GM03348 (cell line): ENCODE data around the gene GABRB1.
"Not testable (repeated sequence)": the region's sequence is repeated elsewhere in the genome, so short reads cannot be mapped to it uniquely, and the experiment has no call there.

ENCODE experiments used
- DNase-seq: peaks from one replicate; pipeline ENCODE4 v3.0.0; 2012; ENCODE audit warnings: low spot score

Gene GABRB1

DNA sequence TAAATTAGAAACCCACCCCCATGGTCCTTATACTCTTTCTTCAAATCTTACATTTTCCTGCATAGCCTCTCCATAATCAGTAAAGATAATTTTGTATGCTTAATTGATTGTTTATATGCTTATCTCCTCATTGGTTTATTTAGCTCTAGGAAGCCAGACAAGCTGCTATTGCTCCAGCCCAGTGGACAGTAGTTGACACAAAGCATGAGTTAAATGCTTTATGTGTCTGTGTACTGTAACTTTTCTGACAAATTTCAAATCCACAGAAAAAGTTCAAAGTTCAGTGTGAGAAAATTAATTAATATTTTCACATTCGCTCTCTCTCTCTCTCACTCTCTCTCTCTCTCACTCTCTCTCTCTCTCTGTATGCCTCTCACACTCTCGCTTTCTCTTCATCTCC, 181.7 kb downstream of the GABRB1 start:
- no peak for DNase-seq

DNA sequence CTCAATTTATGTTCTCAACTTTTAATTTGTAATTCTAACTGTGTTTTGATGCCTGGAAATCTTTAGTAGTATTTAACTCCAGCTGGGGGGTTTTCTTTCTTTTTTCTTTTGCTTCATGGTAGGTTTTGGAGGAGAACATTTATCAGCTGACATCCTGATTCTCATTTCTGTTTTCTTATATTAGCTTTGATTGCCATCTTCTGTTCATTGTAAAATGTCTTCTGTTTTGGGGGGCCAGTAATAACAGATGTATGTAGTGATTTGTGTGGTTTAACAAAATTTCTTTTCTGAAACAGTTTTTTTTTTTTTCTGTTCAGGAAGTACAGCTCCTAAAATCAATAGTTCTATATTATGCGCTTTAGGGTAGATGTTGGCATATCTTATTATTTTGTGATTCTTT, 182.2 kb downstream of the GABRB1 start:
- no peak for DNase-seq

DNA sequence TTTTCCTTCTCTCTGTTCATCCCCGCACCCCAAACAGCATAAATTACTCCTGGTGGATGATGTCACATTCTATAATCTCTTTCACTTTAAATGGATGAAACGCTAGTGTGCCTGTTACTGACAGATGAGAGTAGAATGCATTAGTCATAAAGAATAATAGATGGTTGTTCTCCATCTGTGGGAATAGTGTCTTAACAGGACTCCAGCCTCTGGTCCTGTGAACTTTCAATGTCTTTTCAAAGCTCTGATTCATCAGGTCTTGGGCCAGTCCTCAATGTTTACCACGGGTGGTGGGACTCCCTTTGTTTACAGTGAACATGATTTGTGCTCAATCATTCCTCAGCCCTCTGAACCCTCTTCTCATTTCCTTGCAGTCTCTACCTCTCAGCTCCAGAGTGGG, 182.6 kb downstream of the GABRB1 start:
- DNase-seq: peak; percentile 24

DNA sequence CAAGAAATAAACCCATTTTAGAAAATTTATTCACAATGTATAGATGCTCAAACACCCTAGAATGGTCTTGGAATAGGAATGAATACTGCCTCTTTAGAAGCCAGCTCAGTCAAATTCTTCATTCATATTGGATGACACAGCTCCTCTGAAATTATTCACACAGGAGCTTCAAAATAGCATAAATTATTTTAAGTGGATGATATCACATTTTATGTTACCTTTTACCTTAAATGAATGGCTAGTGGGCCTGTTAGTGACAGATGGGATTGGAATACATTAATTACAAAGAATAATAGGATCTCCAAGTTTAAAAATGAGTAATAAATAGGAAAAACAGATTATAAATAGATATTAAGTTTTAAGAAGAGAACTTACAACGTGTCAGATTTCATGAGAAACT, 184.4 kb downstream of the GABRB1 start:
- no peak for DNase-seq

DNA sequence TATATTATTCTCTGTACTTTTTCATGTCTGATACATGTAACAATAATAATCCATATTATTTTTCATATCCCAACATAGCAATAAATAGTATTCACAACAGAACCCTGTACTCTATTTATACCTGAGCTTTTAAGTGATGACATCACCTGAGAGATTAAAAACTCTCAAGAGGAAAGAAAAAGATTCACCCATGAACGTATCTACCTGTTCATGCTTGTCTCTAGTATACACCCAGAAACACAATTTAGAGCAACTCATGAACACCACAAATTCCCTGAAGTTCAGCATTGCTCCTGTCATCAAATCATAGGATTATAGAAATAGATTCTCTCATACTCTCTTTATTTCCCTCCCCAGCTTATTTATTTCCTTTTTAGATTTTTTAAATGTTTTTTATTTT, 185.9 kb downstream of the GABRB1 start:
- no peak for DNase-seq

DNA sequence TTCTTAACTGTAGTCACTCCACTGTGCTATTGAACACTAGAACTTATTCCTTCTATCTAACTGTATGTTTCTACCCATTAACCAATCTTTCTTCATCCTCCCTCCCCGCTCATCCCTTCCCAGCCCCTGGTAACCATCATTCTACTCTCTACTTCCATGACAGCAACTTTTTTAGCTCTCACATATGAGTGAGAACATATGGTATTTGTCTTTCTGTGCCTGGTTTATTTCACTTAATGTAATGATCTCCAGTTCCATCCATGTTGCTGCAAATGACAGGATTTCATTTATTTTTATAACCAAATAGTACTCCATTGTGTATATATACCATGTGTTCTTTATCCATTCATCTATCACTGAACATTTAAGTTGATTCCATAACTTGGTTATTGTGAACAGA, 186.5 kb downstream of the GABRB1 start:
- DNase-seq: no peak

DNA sequence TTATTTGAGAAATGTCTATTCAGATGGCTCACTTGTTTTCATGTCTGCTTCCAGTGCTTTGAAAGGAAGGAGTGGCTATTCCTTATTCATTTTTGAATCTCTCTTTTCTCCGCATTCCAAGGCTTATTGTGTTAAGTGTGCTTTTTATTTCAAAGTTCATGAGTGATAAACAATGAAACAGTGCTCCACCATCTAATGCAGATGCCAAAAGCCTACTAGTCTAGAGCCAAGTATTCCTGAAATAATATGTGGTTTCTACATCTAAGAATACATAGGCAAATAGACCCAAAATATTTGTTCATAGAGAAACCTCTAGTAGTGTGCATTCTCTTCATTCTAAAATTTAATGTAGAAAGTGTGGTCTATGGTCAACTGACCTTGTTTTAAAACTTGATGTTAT, 187.3 kb downstream of the GABRB1 start:
- no peak for DNase-seq

DNA sequence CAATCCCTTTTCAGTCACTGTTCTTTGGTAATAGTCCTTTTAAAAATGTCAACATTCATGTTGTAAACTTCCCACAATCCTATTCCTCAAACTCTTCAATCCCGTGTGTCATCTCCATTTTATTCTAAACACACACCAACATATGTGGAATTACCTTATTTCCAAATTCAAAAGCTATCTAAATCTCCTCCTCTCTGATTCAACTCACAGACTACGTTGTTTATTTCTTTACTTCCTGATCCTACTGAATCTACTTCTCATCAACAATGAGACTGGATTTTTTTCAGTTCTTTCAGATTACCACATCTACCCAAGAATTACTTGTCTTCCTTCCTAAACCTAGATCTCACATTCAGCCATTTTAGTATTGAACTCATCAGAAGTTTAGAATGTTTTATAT, 188.2 kb downstream of the GABRB1 start:
- no peak for DNase-seq

DNA sequence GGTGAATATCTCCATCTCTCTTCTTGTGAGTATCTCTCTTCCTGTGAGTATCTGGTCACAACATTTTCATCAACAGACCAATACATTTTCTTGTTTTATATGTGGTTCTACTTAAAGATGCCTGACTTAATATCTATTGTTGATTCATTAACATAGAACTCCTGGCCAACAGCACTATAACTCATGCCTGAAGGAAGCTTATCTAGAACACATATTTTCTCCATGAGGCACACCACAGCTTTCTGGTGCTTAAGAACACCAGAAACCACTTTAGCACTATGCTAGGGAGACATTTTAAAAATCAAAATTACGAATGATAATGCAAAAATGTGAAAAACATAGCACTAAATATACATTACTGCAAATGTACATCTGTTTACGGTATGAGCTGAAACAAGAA, 190.4 kb downstream of the GABRB1 start:
- DNase-seq: peak; percentile 4

DNA sequence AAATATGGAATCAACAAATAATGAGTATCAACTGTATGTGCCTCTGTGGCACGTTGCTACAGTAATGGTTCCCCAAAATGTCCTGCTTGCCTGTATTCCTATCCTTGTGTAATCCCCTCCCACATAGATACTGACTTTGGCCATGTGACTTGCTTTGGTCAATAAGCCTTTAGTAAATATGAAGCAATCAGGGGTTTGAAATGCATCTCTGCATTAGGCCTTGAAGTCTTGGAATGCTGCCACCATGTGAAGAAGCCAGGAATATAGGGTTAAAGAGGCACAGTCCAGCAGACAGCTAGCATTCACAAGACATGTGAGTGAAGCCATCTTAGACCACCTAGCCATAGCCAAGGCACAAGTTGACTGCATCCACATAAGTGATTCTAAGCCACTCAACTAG, 190.9 kb downstream of the GABRB1 start:
- no peak for DNase-seq

DNA sequence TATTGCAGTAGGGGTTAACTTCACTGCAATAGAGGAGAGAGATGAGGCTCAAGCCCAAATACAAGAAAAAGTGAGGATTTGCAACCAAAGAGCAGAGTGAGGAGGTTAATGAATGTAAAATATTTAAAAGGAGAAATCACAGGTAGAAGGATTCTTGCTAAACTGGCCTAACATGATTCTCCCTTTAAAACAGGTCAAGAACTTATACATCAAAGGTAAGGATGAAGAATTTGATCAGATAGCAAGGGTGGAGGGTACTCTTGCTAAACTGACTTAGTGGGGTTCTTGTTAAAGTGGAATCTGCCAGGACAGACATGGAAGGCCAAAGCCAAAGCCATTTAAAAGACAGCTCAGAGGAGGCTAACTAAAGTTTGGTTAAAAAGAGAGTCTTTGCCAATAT, 193.0 kb downstream of the GABRB1 start:
- no peak for DNase-seq

DNA sequence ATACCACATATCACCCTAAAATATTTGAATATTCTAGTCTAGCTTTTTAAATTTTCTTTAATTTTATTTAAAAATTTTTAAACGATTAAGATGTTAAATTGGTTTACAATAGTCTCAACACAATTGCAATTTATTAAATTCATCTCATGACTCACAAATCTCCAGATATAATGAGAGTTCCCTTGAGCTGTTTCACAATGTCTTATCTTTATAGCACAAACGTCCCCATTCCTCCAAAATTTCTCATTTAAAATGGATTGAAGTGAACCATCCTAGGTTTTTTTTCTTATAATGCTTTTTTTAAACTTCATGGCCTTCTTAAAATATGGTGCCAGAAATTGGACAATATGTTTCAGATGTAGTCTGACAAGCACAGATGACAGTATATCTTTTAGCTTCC, 204.4 kb downstream of the GABRB1 start:
- no peak for DNase-seq

DNA sequence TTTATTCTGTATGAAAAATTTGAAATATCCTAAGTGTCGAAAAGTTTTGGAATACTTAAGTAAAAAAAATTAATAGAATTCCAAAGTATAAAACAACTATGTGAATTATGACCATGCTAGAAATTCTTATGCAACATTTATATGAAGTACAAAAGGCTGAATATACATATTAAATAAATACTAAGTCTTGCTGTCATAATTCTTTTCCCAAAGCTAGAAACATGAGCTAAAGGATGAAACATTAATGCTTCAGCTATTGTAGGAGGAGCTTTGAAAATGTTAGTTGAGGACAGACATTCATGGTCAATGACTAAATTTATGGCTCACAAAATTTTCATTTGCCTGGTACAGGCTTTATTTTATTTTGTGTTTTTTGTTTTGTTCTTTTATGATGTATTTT, 207.3 kb downstream of the GABRB1 start:
- DNase-seq: no peak

DNA sequence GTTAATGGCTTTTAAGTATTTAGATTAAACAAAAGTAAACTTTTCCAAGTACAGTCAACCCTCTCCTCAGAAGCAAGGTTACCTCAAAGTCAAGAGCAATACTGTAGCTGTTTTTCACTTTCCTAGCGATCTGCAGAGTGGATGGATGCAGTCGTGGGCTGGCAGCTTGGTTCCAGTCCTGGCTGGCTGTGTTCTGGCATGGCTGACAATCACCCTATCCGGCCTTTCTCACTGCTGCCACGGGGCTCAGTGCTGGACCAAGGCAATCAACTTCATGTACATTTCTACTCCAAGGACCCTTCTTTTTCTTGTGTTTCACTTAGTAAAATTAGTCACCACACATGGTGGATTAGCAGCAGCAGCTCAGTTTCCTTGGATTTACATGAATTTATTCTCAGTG, 208.3 kb downstream of the GABRB1 start:
- no peak for DNase-seq

DNA sequence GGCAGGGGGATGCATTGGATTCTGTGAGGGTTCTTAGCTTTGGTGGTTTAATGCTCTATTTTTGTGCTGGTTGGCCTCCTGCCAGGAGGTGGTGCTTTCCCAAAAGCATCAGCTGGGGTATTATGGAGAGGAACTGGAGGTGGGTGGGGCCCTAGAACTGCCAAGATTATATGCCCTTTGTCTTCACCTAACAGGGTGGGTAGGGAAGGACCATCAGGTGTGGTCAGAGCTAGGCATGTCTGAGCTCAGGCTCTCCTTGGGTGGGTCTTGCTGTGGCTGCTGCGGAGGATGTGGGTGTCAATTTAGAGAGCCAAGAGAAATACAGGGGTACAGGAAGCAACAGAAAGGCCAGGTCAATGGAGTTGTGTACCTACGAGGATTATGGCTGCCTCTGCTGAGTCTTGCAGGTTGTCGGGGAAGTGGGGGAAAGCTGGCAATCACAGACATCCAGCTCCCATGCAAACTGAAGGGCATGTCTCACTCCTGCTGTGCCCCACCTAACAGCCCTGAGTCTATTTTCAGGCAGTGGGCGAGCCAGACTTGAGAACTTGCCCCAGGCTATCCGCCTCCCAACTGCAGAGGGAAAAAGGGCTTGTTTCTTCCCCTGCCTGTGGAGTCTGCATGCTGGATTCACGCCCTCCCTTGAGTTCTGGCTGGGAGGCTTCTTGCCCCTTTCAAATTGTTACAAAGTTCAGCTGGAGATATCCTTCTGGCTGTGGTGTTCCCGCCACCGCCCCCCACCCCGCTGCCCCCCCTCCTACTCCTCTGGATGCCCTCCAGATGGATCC, 220.2 kb downstream of the GABRB1 start:
- no peak for DNase-seq

DNA sequence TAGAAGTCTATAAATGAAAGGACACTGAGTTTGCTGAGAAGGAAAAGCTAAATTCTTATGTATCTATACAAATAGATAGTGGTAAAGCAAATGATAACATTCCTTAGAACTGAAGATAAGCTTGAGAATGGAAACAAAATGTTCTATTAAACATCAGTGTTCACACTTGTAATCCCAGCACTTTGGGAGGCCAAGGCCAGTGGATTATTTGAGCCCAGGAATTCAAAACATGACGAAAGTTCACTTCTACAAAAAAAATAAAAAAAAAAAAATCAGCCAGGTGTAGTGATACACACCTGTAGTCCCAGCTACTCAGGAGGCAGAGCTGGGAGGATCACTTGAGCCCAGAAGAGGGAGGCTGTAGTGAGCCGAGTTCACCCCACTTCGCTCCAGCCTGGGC, 232.4 kb downstream of the GABRB1 start:
- no peak for DNase-seq

DNA sequence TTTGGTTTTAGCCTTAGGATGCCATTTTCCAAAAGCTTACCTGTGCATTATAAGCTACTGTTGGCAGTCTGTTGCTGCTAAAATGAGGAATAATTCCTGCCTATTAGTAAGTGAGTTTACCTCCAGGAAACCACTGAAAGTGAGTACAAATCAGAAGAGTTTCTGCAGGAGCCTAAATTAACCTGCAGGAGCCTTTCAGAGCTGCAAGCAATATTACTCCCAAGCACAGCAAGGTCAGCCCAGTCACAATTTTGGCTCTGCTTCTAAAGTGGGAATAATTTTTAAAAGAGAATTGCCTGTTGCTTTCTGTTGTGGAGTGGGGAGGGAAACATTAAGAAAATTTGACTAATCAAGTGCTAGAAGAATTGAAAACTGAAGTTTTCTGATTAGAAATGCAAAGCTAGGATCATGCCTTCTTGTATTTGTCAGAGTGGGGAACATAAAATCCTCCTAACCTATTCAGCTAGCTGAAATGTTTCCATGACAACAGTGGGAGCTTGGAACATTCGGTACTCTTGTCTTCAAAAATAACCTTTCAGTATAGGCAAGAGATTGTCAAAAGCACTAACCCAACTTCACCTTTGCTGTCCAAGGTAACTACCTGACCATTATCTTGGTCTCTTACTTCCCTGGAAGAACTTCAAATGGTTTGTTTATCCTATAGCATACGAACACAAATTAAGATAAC, 239.0 kb downstream of the GABRB1 start:
- DNase-seq: no peak

DNA sequence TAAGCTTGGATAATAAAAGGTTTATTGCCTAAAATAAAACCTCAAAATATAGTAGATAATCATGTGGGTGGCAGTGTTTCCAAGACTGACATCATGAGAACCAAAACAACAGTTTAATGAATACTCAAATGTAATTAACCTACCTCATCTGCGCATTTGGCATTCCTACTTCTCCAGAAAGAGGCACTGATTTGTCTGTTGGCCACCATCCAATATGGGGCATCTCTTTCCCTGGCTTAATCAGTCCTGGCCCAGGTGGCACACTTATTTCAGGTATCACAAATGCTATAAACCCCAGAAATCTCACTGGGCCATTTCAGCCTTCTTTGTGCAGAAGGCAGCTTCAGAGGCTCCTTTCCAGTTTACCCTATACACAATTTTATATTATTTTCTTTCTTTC, 239.9 kb downstream of the GABRB1 start:
- DNase-seq: no peak

DNA sequence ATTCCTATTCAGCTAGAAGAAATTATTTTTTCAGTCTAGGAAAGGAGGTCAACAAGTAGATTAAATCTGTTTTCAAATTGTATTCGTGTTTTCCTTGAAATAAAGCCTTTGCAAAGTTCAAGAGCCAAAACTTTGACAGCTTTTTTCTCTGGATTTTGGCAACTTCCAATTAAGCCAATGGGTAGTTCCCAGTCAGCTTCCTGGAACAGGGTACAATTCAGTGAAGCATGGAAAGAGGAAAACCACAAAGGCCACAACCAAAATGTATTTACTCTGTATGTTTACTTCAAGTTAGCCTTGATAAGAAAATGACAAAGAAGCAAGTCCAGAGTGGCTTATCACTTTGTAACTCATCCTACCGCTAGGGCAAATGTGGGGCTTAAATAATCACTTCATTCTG, 243.5 kb downstream of the GABRB1 start:
- DNase-seq: no peak

DNA sequence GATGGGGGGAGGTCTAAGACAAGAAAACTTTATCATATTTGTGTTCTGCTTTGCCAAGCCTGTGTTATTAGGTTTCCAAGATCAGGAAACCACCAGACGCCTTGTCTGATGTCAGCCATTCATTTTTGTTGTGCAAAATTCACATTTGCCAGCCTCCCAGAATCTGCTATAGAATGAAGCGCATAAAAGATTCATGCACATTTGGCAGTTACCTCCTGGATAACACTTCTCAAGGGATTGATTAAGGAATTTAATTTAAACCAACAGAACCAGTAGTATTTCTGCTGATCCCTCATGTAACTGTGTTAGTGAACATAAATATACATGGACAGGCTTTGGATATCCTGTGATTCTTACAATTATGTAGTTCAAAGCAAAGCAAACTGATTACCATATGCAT, 244.2 kb downstream of the GABRB1 start:
- DNase-seq: no peak

DNA sequence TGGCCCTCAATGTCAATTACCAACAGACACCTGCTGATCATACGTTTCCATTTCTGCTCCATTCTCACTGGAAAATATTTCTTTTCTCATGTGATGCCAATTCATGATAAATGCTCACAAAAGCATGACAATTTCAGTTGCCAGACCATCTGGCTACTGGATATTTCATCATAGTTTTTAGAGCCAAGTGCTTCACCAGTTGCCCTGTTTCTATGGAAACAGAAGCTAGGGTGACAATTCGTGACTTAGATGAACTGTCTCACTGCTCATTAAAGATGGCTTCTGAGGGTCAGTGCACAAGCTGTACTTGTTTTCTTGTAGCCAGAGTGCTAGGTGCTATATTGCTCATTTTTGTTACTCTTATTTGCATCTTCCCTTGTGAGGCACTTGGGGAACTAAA, 247.3 kb downstream of the GABRB1 start:
- DNase-seq: no peak

DNA sequence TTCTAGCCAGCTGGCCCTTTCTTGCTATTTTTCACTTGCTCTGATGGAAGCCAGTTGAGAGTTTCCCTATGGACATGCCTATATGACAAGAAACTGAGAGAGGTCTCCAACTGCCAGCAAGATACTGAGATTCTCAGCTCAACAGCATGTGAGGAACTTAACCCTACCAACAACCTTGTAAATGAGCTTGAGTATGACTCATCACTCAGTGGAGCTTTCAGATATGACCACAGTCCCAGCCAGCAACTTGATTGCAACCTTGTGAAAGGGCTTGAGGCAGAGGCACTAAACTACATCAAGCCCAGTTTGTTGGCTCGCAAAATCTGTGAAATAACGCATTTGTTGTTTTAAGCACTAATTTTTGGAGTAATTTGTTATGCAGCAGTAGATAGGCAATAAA, 256.4 kb downstream of the GABRB1 start:
- peak; percentile 2 for DNase-seq

DNA sequence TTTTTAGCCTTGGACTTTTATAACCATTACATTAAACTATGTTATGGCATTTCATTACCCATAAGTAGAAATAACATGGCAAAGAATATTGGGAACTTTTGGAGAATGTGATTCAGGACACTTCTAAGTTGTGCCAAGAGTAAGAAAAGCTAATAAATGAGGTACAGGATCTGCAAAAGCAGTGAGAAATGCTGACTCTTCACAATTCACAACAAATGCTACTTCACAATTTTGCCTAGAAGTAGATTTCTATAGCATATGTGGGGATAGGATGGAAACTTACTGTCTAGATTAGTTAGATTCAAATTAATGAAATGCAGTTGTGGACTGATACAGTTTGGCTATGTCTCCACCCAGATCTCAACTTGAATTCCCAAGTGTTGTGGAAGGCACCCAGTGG, 258.4 kb downstream of the GABRB1 start:
- DNase-seq: no peak

DNA sequence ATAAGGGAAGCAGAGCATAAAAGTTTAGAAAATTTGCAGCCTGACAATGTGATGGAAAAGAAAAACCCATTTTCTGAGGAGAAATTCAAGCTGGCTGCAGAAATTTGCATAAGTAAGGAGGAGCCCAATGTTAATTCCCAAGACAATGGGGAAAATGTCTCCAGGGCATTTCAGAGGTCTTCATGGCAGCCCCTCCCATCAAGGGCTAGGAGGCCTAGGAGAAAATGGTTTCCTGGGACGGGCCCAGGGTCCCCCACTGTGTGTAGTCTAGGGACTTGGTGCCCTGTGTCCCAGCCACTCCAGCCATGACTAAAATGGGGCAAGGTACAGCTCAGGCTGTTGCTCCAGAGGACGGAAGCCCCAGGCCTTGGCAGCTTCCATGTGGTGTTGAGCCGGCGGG, 259.5 kb downstream of the GABRB1 start:
- not testable (repeated sequence) for DNase-seq
